ENCODE results near the gene EPS15. TPM values are rescaled to one million over a fixed set of nuclear protein-coding genes. Genes with fewer than 3 reads are reported as not detected.

Gene EPS15
- total RNA-seq, 4 donors from 2014 or later: 56.9 to 80.5 (median 64.3) TPM

DNA sequence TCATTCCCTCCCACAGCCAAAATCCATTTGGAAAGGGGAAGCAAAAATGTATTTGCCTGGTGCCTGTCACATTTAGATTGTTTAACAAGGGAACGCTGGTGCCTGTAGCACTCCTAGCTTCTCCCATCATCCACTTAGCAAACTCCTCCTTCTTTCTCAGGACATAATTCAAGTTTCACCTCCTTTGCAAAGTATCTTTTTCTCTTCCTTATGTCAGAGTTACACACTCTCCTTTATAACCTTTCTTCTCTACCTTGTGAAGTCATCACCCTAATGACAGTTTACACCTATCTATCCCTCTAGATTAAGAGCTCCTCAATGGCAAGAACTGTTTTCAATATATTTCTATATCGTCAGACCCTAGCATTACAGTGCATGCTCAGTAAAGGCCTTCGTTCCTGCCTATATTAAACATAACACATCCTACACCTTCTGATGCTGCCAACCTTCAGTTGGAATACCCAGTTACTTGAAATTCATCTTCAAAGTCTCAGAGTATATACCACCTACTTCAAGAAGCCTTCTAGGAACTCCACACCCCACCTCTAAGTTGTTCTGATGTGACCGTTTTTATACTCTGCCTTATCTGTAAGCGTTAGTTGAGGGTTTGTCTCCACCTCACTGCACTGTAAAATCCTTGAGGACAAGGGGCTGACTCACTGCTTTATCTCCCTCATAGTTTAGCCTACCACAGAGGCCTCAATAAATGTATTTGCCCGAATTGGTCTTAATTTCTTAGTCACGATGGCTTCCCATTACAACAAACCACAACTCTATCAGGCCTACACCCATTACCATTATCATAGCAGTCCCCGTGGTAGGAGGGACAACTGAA lies 1.0 kb upstream of the EPS15 start:
- WGBS, 2 donors: 80 to 81% methylated on average over 8 of the region's 8 CpGs
- intact Hi-C loops (cut with DNase I; ENCODE audit: low total_unique reads): no loop called here
- TF ChIP-seq, protein P1, sequence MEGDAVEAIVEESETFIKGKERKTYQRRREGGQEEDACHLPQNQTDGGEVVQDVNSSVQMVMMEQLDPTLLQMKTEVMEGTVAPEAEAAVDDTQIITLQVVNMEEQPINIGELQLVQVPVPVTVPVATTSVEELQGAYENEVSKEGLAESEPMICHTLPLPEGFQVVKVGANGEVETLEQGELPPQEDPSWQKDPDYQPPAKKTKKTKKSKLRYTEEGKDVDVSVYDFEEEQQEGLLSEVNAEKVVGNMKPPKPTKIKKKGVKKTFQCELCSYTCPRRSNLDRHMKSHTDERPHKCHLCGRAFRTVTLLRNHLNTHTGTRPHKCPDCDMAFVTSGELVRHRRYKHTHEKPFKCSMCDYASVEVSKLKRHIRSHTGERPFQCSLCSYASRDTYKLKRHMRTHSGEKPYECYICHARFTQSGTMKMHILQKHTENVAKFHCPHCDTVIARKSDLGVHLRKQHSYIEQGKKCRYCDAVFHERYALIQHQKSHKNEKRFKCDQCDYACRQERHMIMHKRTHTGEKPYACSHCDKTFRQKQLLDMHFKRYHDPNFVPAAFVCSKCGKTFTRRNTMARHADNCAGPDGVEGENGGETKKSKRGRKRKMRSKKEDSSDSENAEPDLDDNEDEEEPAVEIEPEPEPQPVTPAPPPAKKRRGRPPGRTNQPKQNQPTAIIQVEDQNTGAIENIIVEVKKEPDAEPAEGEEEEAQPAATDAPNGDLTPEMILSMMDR (IDR thresholded peaks at IDR 0.05): no peak
- no peak for TF ChIP-seq POLR2A (IDR thresholded peaks at IDR 0.05)

DNA sequence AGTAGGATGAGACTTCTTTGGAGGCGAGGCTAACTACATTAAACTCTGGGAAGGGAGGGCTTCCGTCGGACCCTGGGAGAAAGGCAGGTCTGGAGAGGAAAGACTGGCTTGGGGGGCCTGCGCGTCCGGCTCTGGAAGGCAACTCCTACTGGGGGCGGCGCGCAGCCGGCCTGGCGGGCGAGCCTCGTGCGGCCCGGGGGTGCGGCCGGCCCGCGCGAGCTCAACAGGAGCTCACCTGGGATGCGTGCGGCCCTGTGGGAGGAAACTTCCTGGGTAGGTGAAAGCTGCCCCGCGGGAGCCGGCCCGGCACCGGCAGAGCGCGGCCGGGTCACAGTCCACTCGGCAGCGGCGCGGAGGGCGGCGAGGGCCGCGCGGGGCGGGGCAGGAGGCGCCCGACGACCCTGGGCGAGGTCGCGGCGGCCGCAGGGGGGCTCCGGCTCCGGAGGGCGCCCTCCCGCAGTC lies 449 bp downstream of the EPS15 start:
- TF ChIP-seq, protein P1 (IDR thresholded peaks at IDR 0.05): no peak
- no peak for TF ChIP-seq POLR2A (IDR thresholded peaks at IDR 0.05)
- H3K4me3 ChIP-seq (ENCODE audit: low read depth, poor library complexity, severe bottlenecking): peak overlapping the region; percentile 89
- peak; percentile 28 to 87 for DNase-seq (ENCODE audit: low spot score in 2 of 2)
- intact Hi-C loops (cut with DNase I; ENCODE audit: low total_unique reads): no loop called here
- WGBS, 2 donors: 0 to 2% methylated on average over 28 to 31 of the region's 52 CpGs

More for the DNA sequence above, 1.0 kb upstream of the EPS15 start:
- DNase-seq (ENCODE audit: low spot score in 2 of 2): no peak
- no peak overlapping the region for H3K4me3 ChIP-seq (ENCODE audit: low read depth, poor library complexity, severe bottlenecking)

DNA sequence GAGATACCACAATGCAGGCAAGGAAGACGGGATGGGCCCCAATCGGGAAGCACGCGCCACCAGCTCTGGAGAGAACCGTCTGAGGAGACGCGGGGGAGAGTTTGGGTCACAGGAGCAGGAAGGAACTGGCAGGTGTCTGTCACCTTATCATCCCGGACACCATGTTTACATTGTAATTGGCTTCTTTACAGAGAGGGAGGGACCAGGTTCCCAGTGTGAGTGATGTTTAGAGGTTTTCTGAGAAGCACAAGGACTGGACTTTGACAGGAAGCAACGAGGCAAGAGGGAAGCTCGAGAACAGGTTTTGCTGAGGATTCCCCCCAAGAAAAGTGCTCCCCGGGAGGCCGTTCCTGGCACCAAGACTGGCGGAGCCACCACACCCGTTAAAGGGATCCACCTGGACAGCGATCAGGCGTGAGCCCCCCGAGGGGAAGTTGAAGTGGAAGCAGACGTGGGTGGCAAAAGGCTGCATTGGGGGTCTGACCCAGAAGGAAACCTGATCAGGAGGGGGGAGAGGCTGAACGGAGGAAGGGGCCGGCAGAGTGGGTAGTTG lies 957 bp downstream of the EPS15 start:
- peak; percentile 37 to 89 for DNase-seq (ENCODE audit: low spot score in 2 of 2)
- no peak for TF ChIP-seq POLR2A (IDR thresholded peaks at IDR 0.05)
- TF ChIP-seq, protein P1 (IDR thresholded peaks at IDR 0.05): no peak
- H3K4me3 ChIP-seq (ENCODE audit: low read depth, poor library complexity, severe bottlenecking): peak overlapping the region; percentile 89
- WGBS, 2 donors: 0% methylated on average over 20 of the region's 20 CpGs
- intact Hi-C loops (cut with DNase I; ENCODE audit: low total_unique reads): no loop called here

DNA sequence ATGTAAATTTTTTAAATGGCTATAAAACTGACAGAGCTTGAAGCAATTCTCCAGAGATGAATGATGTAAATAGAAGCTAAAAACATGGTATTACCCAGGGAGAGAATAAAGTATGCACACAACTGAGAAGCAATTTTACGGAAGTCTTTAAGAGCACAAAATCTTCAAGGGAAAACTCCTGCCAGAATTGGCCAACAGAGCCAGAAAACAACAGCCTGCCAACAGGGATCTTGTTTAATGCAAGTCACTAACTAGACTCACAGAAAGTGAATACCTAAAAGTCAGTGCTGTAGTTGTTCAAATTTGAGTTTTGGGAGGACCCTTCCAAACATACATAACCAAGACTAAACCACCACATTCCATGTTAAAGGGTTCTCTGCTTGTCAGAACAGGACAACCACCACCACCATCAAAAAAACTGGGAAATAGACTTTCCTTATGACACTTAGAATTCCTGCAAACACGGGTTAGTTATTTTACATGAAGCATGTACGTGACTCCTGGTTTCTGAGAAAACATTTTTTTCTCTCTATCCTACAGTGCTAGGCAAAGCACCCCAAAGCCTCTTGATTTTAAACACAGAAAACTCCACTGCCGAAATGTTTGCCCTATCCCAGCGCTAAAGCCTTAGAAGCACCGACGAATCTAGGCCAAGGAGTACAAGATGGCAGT lies 1.6 kb downstream of the EPS15 start:
- WGBS, 2 donors: 2% methylated on average over 7 of the region's 7 CpGs
- DNase-seq (ENCODE audit: low spot score in 2 of 2): no peak

DNA sequence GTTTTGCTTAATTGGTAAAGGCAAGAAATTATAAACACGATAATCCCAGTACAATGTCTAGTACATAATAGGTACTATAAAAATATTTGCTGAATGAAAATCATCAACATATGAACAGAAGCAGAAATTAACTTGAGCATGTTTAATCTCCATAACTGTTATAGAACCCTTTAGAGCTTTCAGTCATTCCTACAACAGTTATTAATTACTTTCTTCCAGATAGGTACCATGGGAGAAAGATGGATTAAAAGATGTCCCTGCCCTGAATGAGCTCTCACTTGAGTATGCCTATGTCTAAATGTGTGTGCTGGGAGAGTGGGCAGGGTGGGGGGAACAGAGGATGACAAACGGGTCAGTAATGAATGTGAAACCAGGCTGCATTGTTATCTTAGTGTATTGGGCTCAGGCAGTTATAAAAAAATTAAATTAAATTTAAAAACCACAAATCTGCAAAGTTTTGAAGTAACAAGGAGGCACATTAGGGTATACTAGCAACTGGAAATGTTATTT lies 2.4 kb downstream of the EPS15 start:
- no peak for TF ChIP-seq POLR2A (IDR thresholded peaks at IDR 0.05)
- TF ChIP-seq, protein P1 (IDR thresholded peaks at IDR 0.05): no peak
- no peak overlapping the region for H3K4me3 ChIP-seq (ENCODE audit: low read depth, poor library complexity, severe bottlenecking)
- no peak for DNase-seq (ENCODE audit: low spot score in 2 of 2)
- intact Hi-C loops (cut with DNase I; ENCODE audit: low total_unique reads): no loop called here
- WGBS, 2 donors: 26 to 35% methylated on average over 2 of the region's 2 CpGs

More for the DNA sequence above, 1.6 kb downstream of the EPS15 start:
- intact Hi-C loops (cut with DNase I; ENCODE audit: low total_unique reads): no loop called here
- no peak for TF ChIP-seq POLR2A (IDR thresholded peaks at IDR 0.05)
- TF ChIP-seq, protein P1 (IDR thresholded peaks at IDR 0.05): no peak
- peak overlapping the region; percentile 89 for H3K4me3 ChIP-seq (ENCODE audit: low read depth, poor library complexity, severe bottlenecking)

All from lower leg skin (tissue), 4 donors.